ENCODE results near the gene RASGRP3. TPM values are rescaled to one million over a fixed set of nuclear protein-coding genes. Genes with fewer than 3 reads are reported as not detected.

Gene RASGRP3
- total and polyA plus RNA-seq, 2 of the 13 experiments (the other 11 are each of a cell fraction or from before 2014, with no cell fraction given) = 0.01 TPM; not detected in 1

GRCh38 chr2:33599175-33599942 lies 122.9 kb downstream of the RASGRP3 start, which contains the start of gene FAM98A (continued):
- peak; percentile 65; the same call in 1 of the 2 replicates for TF ChIP-seq NFAT5 (CRISPR knock-in tag; IDR thresholded peaks at IDR 0.05)

DNA sequence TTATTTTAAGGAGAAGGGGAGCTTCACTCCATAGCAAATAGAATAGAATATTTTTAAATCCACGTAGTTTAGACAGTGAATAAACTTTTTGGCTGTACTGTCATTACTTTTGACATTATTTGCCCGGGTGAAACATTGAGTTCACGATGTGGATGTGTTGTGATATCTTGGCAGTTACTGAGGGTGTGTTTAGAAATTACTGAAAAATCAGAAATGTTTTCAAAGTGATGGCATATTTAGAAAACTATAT lies 123.4 kb downstream of the RASGRP3 start:
- Histone ChIP-seq H4K20me1 (ENCODE audit: insufficient read depth, low read length) (no peaks in the 10 kb centered on the region), H3K79me2 (ENCODE audit: insufficient read depth, low read length) (peaks cover 28% of the 10 kb centered on the region), H3K4me1 (ENCODE audit: insufficient read depth, low read length) (peaks cover 32% of the 10 kb centered on the region), H3K4me2 (ENCODE audit: low read depth, low read length) (peak overlapping the region; percentile 83), H3K27me3 (ENCODE audit: control insufficient read depth in 1 of 2, insufficient read depth in 2 of 2, low read length in 2 of 2) (no peaks in the 10 kb centered on the region; a peak in 1 of 5 replicates), H3K36me3 (replicated peaks in 1 of 2; ENCODE audit: control insufficient read depth in 1 of 2, insufficient read depth in 2 of 2, low read length in 2 of 2) (no peaks in the 10 kb centered on the region; a peak in 2 of 5 replicates), H3K9ac (ENCODE audit: insufficient read depth, low read depth, low read length) (peak overlapping the region; percentile 67), H2AFZ (ENCODE audit: low read length) (peak overlapping the region; percentile 50), H3K9me3 (ENCODE audit: low read length) (no peaks in the 10 kb centered on the region), H3K4me3 (replicated peaks in 1 of 3; ENCODE audit: insufficient read depth in 1 of 3, low read depth in 2 of 3, low read length in 3 of 3) (peak overlapping the region; percentile 65 to 100 (median 86)), H3K27ac (ENCODE audit: extremely low read length, insufficient read depth, low read length) (peak overlapping the region; percentile 7)
- ChIA-PET POLR2A (interaction anchor here (0.9 to 1.7 kb wide), 2 partner anchors 17 to 795 kb away, joined by 3 to 7 read pairs; no protein-coding TSS in a partner anchor), CTCF (ENCODE audit: low intra/inter-chr PET ratio, low total read pairs) (no interaction called here)
- 5% methylated on average over 3 of the region's 3 CpGs for WGBS (ENCODE audit: low lambda C conversion rate)
- FAIRE-seq (no peak), ATAC-seq (no peak), DNase-seq (ENCODE audit: low spot score) (no peak)
- in situ Hi-C loops (cut with HindIII; ENCODE audit: extremely low pct_ligation_motif_present, low pct_unique_long_range_greater_than_20kb) = loop anchor here (25.0 kb wide), 1 partner anchor 838 kb away; no protein-coding TSS in a partner anchor
- BruUV-seq (replicated peaks) = no TSS peak
- intact Hi-C loops (cut with micrococcal nuclease; ENCODE audit: unreplicated experiment) = no loop called here
- TF ChIP-seq KAT2B (IDR thresholded peaks at IDR 0.05; ENCODE audit: borderline replicate concordance, low read depth, low read length) = no peak
- TF ChIP-seq RXRB (CRISPR knock-in tag; IDR thresholded peaks at IDR 0.05; ENCODE audit: borderline replicate concordance) = no peak
- TF ChIP-seq ARNT (IDR thresholded peaks at IDR 0.05) = no peak
- 0 out of 2 replicates have a peak, but pooled peaks have one; percentile 38 for TF ChIP-seq ZNF558 (CRISPR knock-in tag; IDR thresholded peaks at IDR 0.05; ENCODE audit: borderline replicate concordance)
- no peak for TF ChIP-seq ZNF605 (CRISPR knock-in tag; IDR thresholded peaks at IDR 0.05)
- no peak for TF ChIP-seq ZNF3 (CRISPR knock-in tag; IDR thresholded peaks at IDR 0.05)
- no peak for TF ChIP-seq ZNF891 (CRISPR knock-in tag; IDR thresholded peaks at IDR 0.05)
- no peak for TF ChIP-seq RAD51 (IDR thresholded peaks at IDR 0.05; ENCODE audit: borderline replicate concordance)
- TF ChIP-seq DNMT3B (CRISPR knock-in tag; conservative IDR thresholded peaks at IDR 0.05) = no peak
- TF ChIP-seq TMF1 (CRISPR knock-in tag; IDR thresholded peaks at IDR 0.05; ENCODE audit: low read depth) = no peak
- no peak for TF ChIP-seq KLF9 (CRISPR knock-in tag; IDR thresholded peaks at IDR 0.05; ENCODE audit: low read depth)
- TF ChIP-seq ZBTB33 (CRISPR knock-in tag; IDR thresholded peaks at IDR 0.05) = no peak
- no peak for TF ChIP-seq NFIC (IDR thresholded peaks at IDR 0.05; ENCODE audit: low read length)
- no peak for TF ChIP-seq ZNF780A (CRISPR knock-in tag; IDR thresholded peaks at IDR 0.05)
- peak; percentile 7; the same call in 1 of the 2 replicates for TF ChIP-seq ZNF670 (CRISPR knock-in tag; IDR thresholded peaks at IDR 0.05; ENCODE audit: borderline replicate concordance)
- no peak for TF ChIP-seq ZSCAN30 (CRISPR knock-in tag; IDR thresholded peaks at IDR 0.05)
